ENCODE measurements around the gene COL13A1.

DNA sequence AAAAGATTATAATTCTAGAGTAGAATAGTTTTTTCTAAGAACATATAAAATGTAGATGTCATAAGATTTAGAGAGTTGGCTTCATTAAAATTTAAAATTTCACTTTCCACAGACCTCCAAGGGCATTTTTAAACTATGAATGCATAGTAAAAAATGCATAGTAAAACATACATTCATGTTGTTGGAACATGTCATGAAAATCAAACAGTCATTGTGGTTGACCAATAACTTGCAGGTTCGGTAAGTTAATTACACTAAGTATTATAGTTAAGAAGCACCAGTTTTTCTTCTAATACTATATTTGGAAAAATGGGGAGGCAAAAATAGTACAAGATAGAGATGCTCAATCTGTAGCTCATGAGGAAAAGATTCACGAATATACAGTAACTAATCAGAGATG lies 189.4 kb downstream of the COL13A1 start:
- TF ChIP-seq SP1 (IDR thresholded peaks at IDR 0.05; ENCODE audit: low read depth) (no peak), CBX3 (IDR thresholded peaks at IDR 0.05; ENCODE audit: low read depth) (no peak), POLR2AphosphoS5 (IDR thresholded peaks at IDR 0.05; ENCODE audit: low read depth, low read length) (no peak)
